Measurements from ENCODE around the gene EPN2. TPM values are rescaled to one million over a fixed set of nuclear protein-coding genes. Genes with fewer than 3 reads are reported as not detected.
A peak's percentile ranks its signal among the peaks of the same experiment; 100 is the strongest.

The EPN2 gene
- total RNA-seq, 1 experiment from 2014 or later, result 57.8 TPM

DNA sequence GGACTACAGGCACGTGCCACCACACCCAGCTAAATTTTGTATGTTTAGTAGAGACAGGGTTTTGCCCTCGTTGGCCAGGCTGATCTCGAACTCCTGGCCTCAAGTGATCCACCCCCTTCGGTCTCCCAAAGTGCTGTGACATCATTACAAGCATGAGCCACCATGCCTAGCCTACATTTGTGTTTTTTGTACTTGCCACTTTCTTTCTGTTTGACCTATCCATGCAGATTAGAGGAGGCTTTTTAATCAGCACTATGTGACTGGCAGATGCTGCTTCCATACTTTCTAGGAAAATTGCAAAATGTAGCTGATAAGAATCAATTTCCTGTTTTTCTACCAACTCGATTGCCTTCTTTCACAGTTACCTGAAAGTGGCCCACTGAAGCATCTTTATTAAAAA, 68.1 kb downstream of the EPN2 start:
- no peak overlapping the region for H3K9ac ChIP-seq (ENCODE audit: extremely low read depth, insufficient read length, low read length)
- no peak overlapping the region for H2BK120ac ChIP-seq (ENCODE audit: low read depth, low read length, poor library complexity, severe bottlenecking)
- no peaks in the 10 kb centered on the region for H3K9me3 ChIP-seq (ENCODE audit: control insufficient read depth, low read depth, low read length)
- no peak for DNase-seq
- H2AFZ ChIP-seq (ENCODE audit: low read length), result no peak overlapping the region
- H3K23ac ChIP-seq (ENCODE audit: insufficient read length, low read depth, low read length), result no peak overlapping the region
- Mint-ChIP-seq H3K4me1 (peaks cover 7 to 8% of the 10 kb centered on the region in 2 experiments), H3K4me3 (no peak overlapping the region), H3K27ac (peak overlapping the region in 1 of 3 experiments; percentile 77; a peak in 2 of 7 replicates), H3K9me3 (no peaks in the 10 kb centered on the region), H3K27me3 (ENCODE audit: low read depth) (no peaks in the 10 kb centered on the region), H3K36me3 (ENCODE audit: insufficient read depth in 1 of 3, low read depth in 3 of 3) (peaks cover 0 to 23% (median 3%) of the 10 kb centered on the region in 3 experiments; a peak in 3 of 7 replicates)
- H3K4me1 ChIP-seq (ENCODE audit: insufficient read depth, low read length), result no peaks in the 10 kb centered on the region; the same call in 1 of the 2 replicates
- no peak overlapping the region for H3K14ac ChIP-seq (ENCODE audit: insufficient read depth, low read length)
- no peaks in the 10 kb centered on the region for H3K79me1 ChIP-seq (ENCODE audit: insufficient read depth, low read depth, low read length, poor library complexity, severe bottlenecking)
- H2BK20ac ChIP-seq (ENCODE audit: low read depth, low read length, poor library complexity, severe bottlenecking), result no peak overlapping the region
- H4K8ac ChIP-seq (replicated peaks; ENCODE audit: insufficient read length, low read depth, low read length), result no peak overlapping the region
- no peaks in the 10 kb centered on the region for H3K23me2 ChIP-seq (ENCODE audit: insufficient read length, low read depth, low read length, poor library complexity, severe bottlenecking)
- no peak overlapping the region for H3K27ac ChIP-seq (ENCODE audit: insufficient read length, low read depth, low read length)
- H3K56ac ChIP-seq (ENCODE audit: insufficient read length, low read depth, low read length), result no peak overlapping the region
- H2BK12ac ChIP-seq (ENCODE audit: insufficient read length, low read depth, low read length), result no peak overlapping the region
- no peaks in the 10 kb centered on the region; the same call in 1 of the 2 replicates for H3K79me2 ChIP-seq (ENCODE audit: insufficient read depth, low read length)
- no peak overlapping the region for H3K4me2 ChIP-seq (ENCODE audit: insufficient read depth, insufficient read length, low read length)
- no peak overlapping the region for H2AK5ac ChIP-seq (ENCODE audit: insufficient read length, low read length)
- no peak overlapping the region for H4K91ac ChIP-seq (ENCODE audit: insufficient read length, low read depth, low read length)
- no peak overlapping the region for H3T11ph ChIP-seq (ENCODE audit: low read length)
- TF ChIP-seq CTCF (conservative IDR thresholded peaks at IDR 0.05), result no peak
- no peaks in the 10 kb centered on the region for H3K27me3 ChIP-seq (ENCODE audit: insufficient read depth, low read length)
- H3K18ac ChIP-seq (ENCODE audit: insufficient read length, low read depth, low read length), result no peak overlapping the region
- no CpG with 5 or more reads among the region's 5 CpGs for WGBS (ENCODE audit: extremely low coverage, insufficient read length, low lambda C conversion rate)
- peaks cover 2% of the 10 kb centered on the region for H4K20me1 ChIP-seq (ENCODE audit: control insufficient read depth, insufficient read depth, insufficient read length)
- no peak overlapping the region for H3K4ac ChIP-seq (ENCODE audit: low read depth, low read length)
- no peak overlapping the region for H2BK5ac ChIP-seq (ENCODE audit: insufficient read length, low read length)
- H4K5ac ChIP-seq (ENCODE audit: insufficient read length, low read depth, low read length), result no peak overlapping the region
- H2BK15ac ChIP-seq (ENCODE audit: low read depth, low read length), result no peak overlapping the region

All from H9 (cell line).